ENCODE results near the gene PRKAR1B. TPM values are rescaled to one million over a fixed set of nuclear protein-coding genes. Genes with fewer than 3 reads are reported as not detected.
A peak's percentile ranks its signal among the peaks of the same experiment; 100 is the strongest.
"Not testable (repeated sequence)": the region's sequence is repeated elsewhere in the genome, so short reads cannot be mapped to it uniquely, and the experiment has no call there.

Gene PRKAR1B
- total RNA-seq, 4 donors from 2014 or later = 7.3 to 15.6 (median 12.3) TPM

DNA sequence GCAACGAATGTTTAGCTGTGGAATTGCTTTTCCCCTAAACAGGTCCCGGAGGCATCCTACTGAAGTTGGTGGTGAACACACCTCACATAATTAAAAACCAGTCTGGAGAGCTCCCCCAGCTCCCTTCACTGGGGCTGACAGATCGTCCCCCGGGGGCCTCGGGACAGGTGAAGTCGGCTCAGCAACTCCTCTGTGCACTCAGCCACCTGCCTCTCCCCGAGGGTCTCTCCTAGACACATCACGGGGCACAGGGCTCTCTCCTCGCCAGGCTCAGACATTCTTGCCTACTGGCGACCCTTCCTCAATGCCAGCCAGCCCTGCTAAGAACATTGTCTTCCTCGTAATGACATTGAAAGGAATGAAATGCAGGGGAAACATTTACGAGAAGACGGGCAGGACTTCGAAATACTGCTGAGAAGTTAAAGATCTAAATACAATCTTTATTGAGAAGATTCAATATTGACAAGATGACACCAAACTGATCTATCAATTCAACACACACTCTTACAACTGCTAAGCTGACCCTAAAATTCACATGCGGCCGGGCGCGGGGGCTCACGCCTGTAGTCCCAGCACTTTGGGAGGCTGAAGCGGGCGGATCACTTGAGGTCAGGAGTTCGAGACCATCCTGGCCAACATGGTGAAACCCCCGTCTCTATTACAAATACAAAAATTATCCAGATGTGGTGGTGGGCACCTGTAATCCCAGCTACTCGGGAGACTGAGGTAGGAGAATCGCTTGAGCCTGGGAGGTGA is 88.6 kb downstream of the PRKAR1B start:
- DNase-seq = no peak
- intact Hi-C loops (cut with DNase I) = loop anchor here (10.0 kb wide), 1 partner anchor 314 kb away; no protein-coding TSS in a partner anchor
- 94 to 95% methylated on average over 25 of the region's 25 CpGs for WGBS, 2 donors
- H3K27me3 ChIP-seq = no peaks in the 10 kb centered on the region
- no peaks in the 10 kb centered on the region for H3K4me1 ChIP-seq
- no peaks in the 10 kb centered on the region for H3K9me3 ChIP-seq
- no peak overlapping the region for H3K4me3 ChIP-seq (replicated peaks in 1 of 3)
- no peaks in the 10 kb centered on the region for H3K36me3 ChIP-seq
- H3K27ac ChIP-seq = no peak overlapping the region
- TF ChIP-seq POLR2A (IDR thresholded peaks at IDR 0.05) = no peak
- TF ChIP-seq, protein P1, sequence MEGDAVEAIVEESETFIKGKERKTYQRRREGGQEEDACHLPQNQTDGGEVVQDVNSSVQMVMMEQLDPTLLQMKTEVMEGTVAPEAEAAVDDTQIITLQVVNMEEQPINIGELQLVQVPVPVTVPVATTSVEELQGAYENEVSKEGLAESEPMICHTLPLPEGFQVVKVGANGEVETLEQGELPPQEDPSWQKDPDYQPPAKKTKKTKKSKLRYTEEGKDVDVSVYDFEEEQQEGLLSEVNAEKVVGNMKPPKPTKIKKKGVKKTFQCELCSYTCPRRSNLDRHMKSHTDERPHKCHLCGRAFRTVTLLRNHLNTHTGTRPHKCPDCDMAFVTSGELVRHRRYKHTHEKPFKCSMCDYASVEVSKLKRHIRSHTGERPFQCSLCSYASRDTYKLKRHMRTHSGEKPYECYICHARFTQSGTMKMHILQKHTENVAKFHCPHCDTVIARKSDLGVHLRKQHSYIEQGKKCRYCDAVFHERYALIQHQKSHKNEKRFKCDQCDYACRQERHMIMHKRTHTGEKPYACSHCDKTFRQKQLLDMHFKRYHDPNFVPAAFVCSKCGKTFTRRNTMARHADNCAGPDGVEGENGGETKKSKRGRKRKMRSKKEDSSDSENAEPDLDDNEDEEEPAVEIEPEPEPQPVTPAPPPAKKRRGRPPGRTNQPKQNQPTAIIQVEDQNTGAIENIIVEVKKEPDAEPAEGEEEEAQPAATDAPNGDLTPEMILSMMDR (IDR thresholded peaks at IDR 0.05) = no peak

DNA sequence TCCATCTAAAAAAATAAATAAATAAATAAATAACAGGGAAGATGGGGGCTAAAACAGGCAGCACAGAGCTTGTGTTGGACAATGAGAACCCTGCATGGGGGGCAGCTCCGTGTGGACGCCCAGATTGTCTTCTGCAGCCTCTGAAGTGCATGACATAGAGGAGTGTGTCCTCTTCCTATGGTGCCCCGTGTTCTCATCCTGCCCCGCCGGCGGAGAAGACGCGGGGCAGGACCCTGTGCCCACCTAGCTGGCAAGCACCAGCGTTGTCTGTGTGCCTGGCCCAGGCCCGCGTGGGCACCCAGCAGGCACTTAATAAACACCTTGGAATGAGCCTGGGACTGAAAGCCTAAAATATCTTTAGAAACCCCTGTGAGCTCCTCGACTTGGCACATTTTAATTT is 89.3 kb downstream of the PRKAR1B start:
- intact Hi-C loops (cut with DNase I) = loop anchor here (10.0 kb wide), 1 partner anchor 313 kb away; no protein-coding TSS in a partner anchor
- TF ChIP-seq POLR2A (IDR thresholded peaks at IDR 0.05) = no peak
- TF ChIP-seq, protein P1 (IDR thresholded peaks at IDR 0.05) = no peak

DNA sequence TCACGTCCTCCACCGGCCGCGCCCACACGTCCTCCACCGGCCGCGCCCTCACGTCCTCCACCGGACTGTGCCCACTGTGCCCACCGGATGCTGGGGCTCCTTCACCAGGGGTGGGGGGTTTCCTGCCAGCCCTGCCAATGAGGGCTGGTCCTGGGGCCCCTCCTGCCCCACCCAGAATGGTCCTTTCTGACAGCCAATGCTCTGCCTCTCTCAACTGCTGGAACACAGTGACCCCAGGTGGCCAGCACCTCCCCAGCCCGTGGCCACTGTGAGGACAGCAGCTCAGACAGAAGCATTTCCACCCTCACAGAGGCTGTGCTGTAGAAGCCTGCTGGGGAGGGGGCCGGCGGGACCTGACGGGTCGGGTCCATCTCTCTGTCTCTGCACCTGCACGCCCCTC is 90.7 kb downstream of the PRKAR1B start:
- no peaks in the 10 kb centered on the region for H3K27me3 ChIP-seq
- 88 to 93% methylated on average over 11 to 16 of the region's 17 CpGs for WGBS, 2 donors
- H3K4me1 ChIP-seq = no peaks in the 10 kb centered on the region
- H3K36me3 ChIP-seq = no peaks in the 10 kb centered on the region
- TF ChIP-seq POLR2A (IDR thresholded peaks at IDR 0.05) = no peak
- TF ChIP-seq, protein P1 (IDR thresholded peaks at IDR 0.05) = peak in 1 of 6 experiments; percentile 15
- no peaks in the 10 kb centered on the region for H3K9me3 ChIP-seq
- no peak overlapping the region for H3K4me3 ChIP-seq (replicated peaks in 1 of 3)
- no peak for DNase-seq
- intact Hi-C loops (cut with DNase I) = loop anchor here (10.0 kb wide), 1 partner anchor 312 kb away; no protein-coding TSS in a partner anchor
- no peak overlapping the region for H3K27ac ChIP-seq

More for the DNA sequence above, 89.3 kb downstream of the PRKAR1B start:
- Histone ChIP-seq H3K4me3 (replicated peaks in 1 of 3) (no peak overlapping the region), H3K9me3 (no peaks in the 10 kb centered on the region), H3K27ac (no peak overlapping the region), H3K36me3 (no peaks in the 10 kb centered on the region), H3K4me1 (no peaks in the 10 kb centered on the region), H3K27me3 (no peaks in the 10 kb centered on the region)
- 93% methylated on average over 9 to 12 of the region's 12 CpGs for WGBS, 2 donors
- no peak for DNase-seq

DNA sequence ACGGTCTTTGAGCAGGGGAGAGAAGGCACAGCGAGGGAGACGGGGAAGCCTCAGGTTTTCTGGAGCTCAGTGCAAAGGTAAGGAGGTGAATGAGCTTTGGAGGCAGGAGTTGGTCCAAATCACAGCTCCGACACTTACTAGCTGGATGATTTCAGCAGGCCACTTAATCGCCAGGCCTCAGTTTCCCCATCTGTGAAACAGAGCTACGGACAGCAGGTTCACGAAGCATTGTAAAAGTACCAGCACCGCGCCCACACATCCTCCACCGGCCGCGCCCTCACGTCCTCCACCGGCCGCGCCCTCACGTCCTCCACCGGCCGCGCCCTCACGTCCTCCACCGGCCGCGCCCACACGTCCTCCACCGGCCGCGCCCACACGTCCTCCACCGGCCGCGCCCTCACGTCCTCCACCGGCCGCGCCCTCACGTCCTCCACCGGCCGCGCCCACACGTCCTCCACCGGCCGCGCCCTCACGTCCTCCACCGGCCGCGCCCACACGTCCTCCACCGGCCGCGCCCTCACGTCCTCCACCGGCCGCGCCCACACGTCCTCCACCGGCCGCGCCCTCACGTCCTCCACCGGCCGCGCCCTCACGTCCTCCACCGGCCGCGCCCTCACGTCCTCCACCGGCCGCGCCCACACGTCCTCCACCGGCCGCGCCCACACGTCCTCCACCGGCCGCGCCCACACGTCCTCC is 91.2 kb downstream of the PRKAR1B start:
- intact Hi-C loops (cut with DNase I) = loop anchor here (10.0 kb wide), 1 partner anchor 311 kb away; no protein-coding TSS in a partner anchor
- WGBS, 2 donors = 95 to 96% methylated on average over 17 to 25 of the region's 81 CpGs
- not testable (repeated sequence) for DNase-seq

DNA sequence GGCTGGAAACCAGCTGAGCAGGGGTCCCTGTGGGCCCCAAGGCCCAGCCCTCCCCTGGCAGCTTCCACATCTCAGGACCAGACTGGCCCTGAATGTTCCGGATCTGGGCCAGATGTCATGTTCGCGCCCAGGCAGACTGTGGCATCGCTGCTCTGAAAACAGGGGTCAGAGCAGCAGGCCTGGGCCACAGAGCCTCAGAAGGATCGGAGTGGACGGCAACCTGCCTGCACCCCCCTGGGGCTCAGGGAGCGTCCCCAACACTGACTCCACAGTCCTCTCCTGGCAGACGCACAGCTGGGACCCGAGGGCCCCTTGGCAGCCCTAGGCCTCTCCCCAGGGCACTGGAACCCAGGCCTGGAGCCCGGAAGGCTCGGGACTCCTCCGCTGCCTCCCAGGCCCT is 91.9 kb downstream of the PRKAR1B start:
- 97 to 98% methylated on average over 7 to 9 of the region's 12 CpGs for WGBS, 2 donors
- DNase-seq = no peak
- intact Hi-C loops (cut with DNase I) = loop anchor here (10.0 kb wide), 1 partner anchor 310 kb away; no protein-coding TSS in a partner anchor

More for the DNA sequence above, 91.2 kb downstream of the PRKAR1B start:
- not testable (repeated sequence) for H3K9me3 ChIP-seq; H3K36me3 ChIP-seq; H3K27me3 ChIP-seq; H3K4me1 ChIP-seq; H3K4me3 ChIP-seq (replicated peaks in 1 of 3); H3K27ac ChIP-seq

More for the DNA sequence above, 91.9 kb downstream of the PRKAR1B start:
- Histone ChIP-seq H3K36me3 (no peaks in the 10 kb centered on the region), H3K4me1 (no peaks in the 10 kb centered on the region), H3K4me3 (replicated peaks in 1 of 3) (no peak overlapping the region), H3K9me3 (no peaks in the 10 kb centered on the region), H3K27ac (no peak overlapping the region), H3K27me3 (no peaks in the 10 kb centered on the region)
- TF ChIP-seq, protein P1 (IDR thresholded peaks at IDR 0.05) = no peak
- TF ChIP-seq POLR2A (IDR thresholded peaks at IDR 0.05) = no peak

Data from thyroid gland (tissue), 4 donors.